ENCODE measurements around the gene PTGFRN. TPM values are rescaled to one million over a fixed set of nuclear protein-coding genes. Genes with fewer than 3 reads are reported as not detected.

Gene PTGFRN
- total RNA-seq, 1 donor from 2014 or later: 52.9 TPM

DNA sequence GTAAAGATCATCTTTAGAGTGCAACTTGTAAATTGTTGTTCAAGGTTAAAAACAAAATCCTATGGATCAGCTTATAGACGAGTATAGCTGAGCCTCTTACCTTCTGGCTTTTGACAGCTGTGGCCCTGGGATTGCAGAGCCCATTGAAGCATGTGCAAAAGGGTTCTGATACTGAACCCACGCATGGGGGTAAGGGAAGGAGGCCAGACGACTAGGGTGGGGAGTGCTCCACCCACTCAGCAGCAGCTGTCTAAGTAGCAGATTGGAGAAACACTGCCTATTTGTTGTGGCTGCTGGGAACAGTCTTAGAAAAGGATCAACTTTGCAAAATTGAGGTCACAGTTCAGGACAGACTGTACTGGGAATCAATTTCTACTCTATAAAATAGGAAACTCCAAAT is 107.9 kb downstream of the PTGFRN start:
- Mint-ChIP-seq H3K4me3 (ENCODE audit: unreplicated experiment) (no peak overlapping the region), H3K9me3 (ENCODE audit: unreplicated experiment) (no peaks in the 10 kb centered on the region), H3K27me3 (ENCODE audit: unreplicated experiment) (no peaks in the 10 kb centered on the region), H3K36me3 (ENCODE audit: unreplicated experiment) (no peaks in the 10 kb centered on the region), H3K27ac (ENCODE audit: unreplicated experiment) (no peak overlapping the region), H3K4me1 (ENCODE audit: unreplicated experiment) (peaks cover 4% of the 10 kb centered on the region)
- no peak for TF ChIP-seq CTCF (IDR thresholded peaks at IDR 0.05)
- DNase-seq (ENCODE audit: extremely low spot score, unreplicated experiment): no peak

DNA sequence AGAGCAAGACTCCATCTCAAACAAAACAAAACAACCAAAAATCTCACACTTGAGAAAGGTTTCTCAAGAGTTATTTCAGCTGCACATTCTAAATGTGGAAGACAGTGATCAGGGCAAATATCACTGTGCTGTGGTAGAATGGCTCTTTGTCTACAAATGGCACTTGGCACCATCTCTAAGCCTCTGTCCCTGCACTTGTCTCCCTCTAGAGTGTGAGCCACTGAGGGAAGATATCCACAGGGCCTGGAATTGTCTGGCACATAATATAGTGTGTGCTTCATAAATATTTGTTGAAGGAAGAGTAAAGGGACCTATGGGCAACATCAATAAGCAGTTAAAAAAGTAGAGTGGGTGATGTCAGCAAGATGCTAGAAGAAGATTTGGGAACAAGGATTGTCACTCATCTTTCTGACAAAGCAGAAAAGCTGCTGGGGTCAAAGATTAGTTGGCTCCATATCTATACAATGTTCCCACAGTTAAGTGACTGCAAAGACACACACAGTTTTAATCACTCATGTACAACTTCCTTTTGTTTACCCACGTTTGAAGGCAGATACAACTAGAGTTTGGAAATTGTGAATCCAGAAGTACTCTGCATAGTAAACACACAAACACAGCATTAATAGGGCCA is 110.9 kb downstream of the PTGFRN start:
- Mint-ChIP-seq H3K36me3 (ENCODE audit: unreplicated experiment) (no peaks in the 10 kb centered on the region), H3K4me1 (ENCODE audit: unreplicated experiment) (peaks cover 4% of the 10 kb centered on the region), H3K9me3 (ENCODE audit: unreplicated experiment) (no peaks in the 10 kb centered on the region), H3K4me3 (ENCODE audit: unreplicated experiment) (no peak overlapping the region), H3K27me3 (ENCODE audit: unreplicated experiment) (no peaks in the 10 kb centered on the region), H3K27ac (ENCODE audit: unreplicated experiment) (no peak overlapping the region)
- no peak for DNase-seq (ENCODE audit: extremely low spot score, unreplicated experiment)
- no peak for TF ChIP-seq CTCF (IDR thresholded peaks at IDR 0.05)

DNA sequence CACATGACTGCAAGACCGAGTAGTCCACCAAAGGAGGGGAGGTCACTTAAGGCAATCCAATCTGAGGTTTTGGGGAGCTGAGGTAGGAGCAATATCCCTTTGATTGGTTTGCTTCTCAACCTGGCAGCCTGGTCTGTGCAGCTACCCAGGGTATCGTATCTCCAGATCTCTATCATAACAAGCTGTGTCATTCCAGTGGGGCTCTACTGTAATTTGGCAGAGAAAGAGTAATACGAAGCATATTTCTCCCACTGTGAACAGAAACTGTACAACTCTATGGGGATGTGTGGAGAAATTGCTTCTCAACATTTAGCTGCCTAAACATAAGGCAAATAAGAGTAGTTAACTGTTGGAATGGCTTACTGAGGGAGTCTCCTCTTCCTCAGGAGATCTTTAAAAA is 112.4 kb downstream of the PTGFRN start:
- TF ChIP-seq CTCF (IDR thresholded peaks at IDR 0.05): no peak
- Mint-ChIP-seq H3K4me3 (ENCODE audit: unreplicated experiment) (no peak overlapping the region), H3K27ac (ENCODE audit: unreplicated experiment) (no peak overlapping the region), H3K4me1 (ENCODE audit: unreplicated experiment) (peaks cover 16% of the 10 kb centered on the region), H3K27me3 (ENCODE audit: unreplicated experiment) (no peaks in the 10 kb centered on the region), H3K36me3 (ENCODE audit: unreplicated experiment) (no peaks in the 10 kb centered on the region), H3K9me3 (ENCODE audit: unreplicated experiment) (no peaks in the 10 kb centered on the region)
- no peak for DNase-seq (ENCODE audit: extremely low spot score, unreplicated experiment)

DNA sequence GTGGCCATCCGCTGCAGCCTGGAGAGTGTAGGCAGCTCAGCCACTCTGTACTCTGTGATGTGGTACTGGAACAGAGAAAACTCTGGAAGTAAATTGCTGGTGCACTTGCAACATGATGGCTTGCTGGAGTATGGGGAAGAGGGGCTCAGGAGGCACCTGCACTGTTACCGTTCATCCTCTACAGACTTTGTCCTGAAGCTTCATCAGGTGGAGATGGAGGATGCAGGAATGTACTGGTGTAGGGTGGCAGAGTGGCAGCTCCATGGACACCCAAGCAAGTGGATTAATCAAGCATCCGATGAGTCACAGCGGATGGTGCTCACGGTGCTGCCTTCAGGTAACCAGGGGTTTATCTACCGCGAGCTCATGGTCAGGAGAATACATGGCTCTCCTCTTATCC is 115.9 kb downstream of the PTGFRN start:
- Mint-ChIP-seq H3K27me3 (ENCODE audit: unreplicated experiment) (peaks cover 3% of the 10 kb centered on the region), H3K4me1 (ENCODE audit: unreplicated experiment) (peaks cover 16% of the 10 kb centered on the region), H3K27ac (ENCODE audit: unreplicated experiment) (no peak overlapping the region), H3K9me3 (ENCODE audit: unreplicated experiment) (no peaks in the 10 kb centered on the region), H3K36me3 (ENCODE audit: unreplicated experiment) (no peaks in the 10 kb centered on the region), H3K4me3 (ENCODE audit: unreplicated experiment) (no peak overlapping the region)
- TF ChIP-seq CTCF (IDR thresholded peaks at IDR 0.05): no peak
- DNase-seq (ENCODE audit: extremely low spot score, unreplicated experiment): no peak

GRCh38 chr1:117026361-117026760 is 116.6 kb downstream of the PTGFRN start:
- no peaks in the 10 kb centered on the region for H3K9me3 Mint-ChIP-seq (ENCODE audit: unreplicated experiment)
- no peaks in the 10 kb centered on the region for H3K36me3 Mint-ChIP-seq (ENCODE audit: unreplicated experiment)
- peaks cover 3% of the 10 kb centered on the region for H3K27me3 Mint-ChIP-seq (ENCODE audit: unreplicated experiment)
- TF ChIP-seq CTCF (IDR thresholded peaks at IDR 0.05): no peak
- peaks cover 16% of the 10 kb centered on the region for H3K4me1 Mint-ChIP-seq (ENCODE audit: unreplicated experiment)
- no peak for DNase-seq (ENCODE audit: extremely low spot score, unreplicated experiment)
- H3K4me3 Mint-ChIP-seq (ENCODE audit: unreplicated experiment): no peak overlapping the region
- peak overlapping the region; percentile 68 for H3K27ac Mint-ChIP-seq (ENCODE audit: unreplicated experiment)

Data from osteocyte (in vitro differentiated cells).